Pulmonary artery endothelial cell (primary cell): Measurements from ENCODE around the gene FCGR1A. TPM values are rescaled to one million over a fixed set of nuclear protein-coding genes. Genes with fewer than 3 reads are reported as not detected.
"Not testable (repeated sequence)": the region's sequence is repeated elsewhere in the genome, so short reads cannot be mapped to it uniquely, and the experiment has no call there.

Source experiments
- DNase-seq: peaks from one replicate; pipeline ENCODE4 v3.0.0-alpha.2; 2011; ENCODE audit warnings: low read depth, low spot score
- total RNA-seq: library from RNA; depleted of rRNA; stranded (reverse); fragments of >200 nt; gene quantifications from 2 replicates; pipeline ENCODE4 v1.2.3, GENCODE V29; 2014

FCGR1A gene
- not detected in 2 replicates for total RNA-seq

- not testable (repeated sequence) for DNase-seq
Observed at GRCh38 chr1:149782600-149782999, at the start of gene FCGR1A. Gene FCGR1A (plus strand): TSS chr1:149782694. CDS start chr1:149782744, 50 bp downstream.

DNA sequence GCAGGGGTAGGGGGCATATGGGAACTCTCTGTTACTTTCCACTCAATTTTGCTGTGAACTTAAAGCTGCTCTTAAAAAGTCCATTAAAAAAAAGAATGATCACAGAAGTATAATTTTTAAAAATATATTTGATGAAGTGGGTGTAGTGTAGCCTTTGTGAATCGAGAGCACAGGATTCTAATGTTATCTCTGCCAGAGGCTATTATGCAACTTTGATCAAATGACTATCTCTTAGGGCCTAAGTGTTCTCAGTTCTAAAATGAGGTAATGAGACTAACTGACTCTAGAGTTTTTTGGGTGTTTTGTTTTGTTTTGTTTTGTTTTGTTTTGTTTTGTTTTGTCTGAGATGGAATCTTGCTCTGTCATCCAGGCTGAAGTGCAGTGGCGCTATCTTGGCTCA is 49.7 kb upstream of the FCGR1A start:
- not testable (repeated sequence) for DNase-seq

DNA sequence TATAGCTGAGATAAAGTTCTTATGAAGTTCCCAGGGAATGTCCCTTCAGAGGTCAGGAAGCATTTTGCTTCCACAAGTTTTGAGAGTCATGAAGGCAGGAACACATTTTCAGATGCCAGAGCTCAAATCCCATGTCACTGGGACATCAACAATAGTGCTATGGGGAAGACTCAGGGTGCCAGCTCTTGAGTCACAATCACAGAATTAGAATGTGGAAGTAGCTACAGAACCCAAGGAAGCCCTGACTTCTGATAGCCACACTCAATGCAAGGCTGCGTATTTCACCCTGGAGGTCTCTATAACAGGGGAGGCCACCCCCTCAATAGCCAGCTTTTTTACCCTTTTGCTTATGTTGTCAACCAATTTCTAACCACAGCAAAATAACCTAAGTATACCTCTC is 47.8 kb upstream of the FCGR1A start:
- DNase-seq: not testable (repeated sequence)

- DNase-seq: not testable (repeated sequence)
Observed at GRCh38 chr1:149740148-149740581, 42.3 kb upstream of the FCGR1A start.

DNA sequence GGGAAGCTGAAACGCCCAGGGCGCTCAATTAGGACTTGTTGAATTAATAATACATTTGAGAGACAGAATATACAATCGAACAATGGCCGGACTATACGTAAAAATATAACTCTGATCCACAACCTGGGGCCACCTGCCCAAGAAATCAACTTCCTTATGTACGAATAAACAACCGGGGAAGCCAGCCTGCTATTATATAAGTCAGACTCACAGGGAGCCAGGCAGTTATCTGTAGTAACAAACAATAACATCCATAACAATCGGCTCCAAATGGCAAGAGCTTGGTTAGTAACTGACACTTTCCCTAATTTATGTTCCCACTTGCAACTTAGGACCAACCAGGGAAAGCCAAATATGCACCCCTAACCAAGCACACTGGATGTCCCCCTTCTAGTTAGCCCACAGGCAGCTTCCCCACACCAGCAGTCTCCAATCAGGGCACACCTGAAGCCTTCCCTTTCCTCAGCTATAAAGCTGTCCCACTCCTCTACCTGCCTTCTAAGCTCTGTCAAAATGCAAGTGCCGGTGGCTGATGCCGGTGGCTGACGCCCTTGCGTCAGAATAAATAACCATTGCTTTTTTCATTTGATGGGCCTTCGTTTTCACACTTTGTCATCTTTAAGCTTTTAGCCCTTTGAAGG is 41.8 kb upstream of the FCGR1A start:
- DNase-seq: not testable (repeated sequence)

DNA sequence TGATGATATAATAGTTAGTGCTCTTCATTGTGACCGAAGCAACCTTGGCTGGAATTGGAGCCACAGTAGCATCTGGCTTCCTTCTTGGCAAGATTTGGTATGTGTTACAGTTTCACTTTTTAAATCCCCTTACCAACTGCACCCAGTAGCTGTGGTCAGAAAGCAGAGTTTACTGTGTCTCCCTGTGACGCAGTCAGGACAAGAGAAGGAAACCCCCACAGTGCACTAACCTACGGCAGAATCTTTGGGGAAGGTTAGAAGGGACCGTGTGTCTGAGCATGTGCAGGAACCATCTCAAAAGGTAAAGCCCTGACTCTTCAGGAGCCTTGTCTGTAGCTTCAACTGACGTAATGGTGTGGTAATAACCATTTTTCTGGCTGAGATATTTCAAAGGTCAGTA is 40.6 kb upstream of the FCGR1A start:
- not testable (repeated sequence) for DNase-seq

DNA sequence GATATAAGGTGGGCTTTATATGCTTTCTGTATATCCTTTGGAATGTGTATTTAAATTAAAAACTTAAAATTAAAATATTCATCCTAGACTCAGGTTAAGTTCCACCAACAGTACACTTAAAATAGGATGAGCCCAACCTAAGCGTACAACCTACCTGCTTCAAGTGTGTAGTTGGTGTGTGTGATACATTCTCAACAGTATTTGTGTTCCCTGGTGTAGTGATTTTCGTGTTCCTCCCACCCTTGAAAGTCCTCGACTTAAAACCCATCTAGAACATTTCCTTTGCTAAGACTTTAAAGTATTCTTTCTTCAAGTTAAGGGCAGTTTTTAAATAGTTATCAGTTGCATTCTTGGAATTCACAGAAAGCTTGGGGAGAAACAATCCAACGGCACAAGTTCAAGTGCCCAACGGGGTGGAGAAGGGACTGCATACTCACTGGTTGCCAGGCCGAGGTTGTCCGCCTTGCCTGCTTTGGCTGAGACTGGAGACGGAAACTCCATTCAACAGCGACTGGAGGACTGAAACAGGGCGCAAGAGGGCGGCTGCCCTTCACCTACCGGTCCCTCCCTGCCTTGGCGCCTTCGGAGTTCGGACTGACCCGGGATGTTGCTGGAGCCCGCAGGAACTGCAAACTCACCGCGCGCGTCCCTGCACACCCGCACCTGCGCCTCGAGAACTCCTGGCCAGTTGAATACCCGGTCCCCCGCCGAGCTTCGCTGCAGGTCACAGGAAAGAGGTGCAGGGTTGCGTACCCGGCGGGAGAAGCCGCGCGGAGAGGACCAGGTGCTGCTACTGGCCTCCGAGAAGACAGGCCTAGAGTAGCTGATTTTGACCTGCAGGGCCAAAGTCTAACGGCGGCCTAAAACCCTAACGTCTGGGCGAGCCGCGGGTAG is 35.8 kb upstream of the FCGR1A start:
- not testable (repeated sequence) for DNase-seq

DNA sequence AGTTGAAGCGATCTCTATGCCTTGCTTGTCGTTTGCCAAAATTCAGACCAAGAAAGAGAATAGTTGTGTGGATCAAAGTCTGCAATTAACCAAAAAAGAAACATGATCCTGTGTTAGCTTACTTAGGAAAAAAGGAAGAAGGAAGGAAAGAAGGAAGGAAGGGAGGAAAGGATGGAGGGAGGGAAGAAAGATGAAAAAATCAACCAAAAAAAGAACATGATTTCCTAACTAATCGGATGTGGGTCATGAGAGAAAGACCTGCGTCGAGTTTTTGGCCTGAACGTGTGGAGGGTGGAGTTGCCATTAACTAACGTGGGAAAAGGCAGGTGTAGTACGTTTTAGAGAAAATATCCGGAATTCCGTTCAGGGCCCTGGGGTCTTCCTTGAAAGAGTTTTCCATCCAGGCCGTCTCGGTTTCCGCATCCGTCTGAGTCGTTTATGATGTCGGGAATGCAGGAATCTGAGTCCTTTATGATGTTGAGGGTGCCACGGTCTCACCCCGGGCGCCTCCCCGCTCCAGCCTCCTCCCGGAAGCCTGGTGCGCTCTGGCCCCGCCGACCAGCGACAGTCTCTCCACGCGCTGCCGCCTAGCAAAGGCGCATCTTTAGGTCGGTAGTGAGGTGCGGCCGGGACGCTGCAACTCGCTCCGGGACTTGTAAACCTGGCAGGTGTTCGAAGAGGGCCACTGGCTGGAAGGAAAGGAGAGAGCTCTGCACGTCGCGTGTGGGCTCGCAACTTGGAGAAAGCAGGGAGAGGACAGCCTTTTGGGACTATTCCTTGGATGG is 34.9 kb upstream of the FCGR1A start:
- not testable (repeated sequence) for DNase-seq

DNA sequence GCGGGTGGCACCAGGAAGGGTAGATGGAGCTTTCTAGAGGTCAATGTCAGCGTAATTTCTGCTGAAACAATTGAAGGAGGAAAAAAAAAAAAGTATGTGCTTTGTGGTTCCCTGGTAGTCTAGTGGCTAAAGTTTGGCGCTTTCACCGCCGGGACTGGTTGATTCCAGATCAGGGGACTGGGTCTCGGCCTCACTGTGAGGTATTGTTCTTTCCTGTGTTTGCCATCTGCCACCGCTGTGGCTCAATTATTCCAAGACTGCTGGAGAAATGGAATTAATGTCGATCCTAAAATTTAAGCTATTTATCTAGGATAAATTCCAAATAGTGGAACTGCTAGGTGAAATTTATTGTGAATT is 34.4 kb upstream of the FCGR1A start:
- DNase-seq: not testable (repeated sequence)

DNA sequence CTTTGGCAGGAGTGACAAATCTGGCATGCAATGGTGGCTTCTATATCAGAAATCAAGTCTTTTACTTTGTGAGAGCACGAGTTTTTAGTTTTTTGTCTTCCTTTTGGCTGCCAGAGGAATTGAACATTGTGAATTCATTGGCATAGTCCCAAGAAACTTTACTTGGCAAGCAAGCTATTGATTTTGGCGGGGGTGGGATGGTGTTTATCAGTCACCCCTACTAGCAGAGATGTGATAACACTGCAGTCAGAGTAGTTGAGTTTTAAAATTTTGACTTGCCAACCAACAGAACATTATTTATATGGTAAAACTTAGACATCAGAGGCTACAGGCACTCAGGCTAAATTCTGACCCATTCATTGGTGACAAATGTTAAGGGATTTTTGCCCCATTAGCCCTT is 31.9 kb upstream of the FCGR1A start:
- DNase-seq: not testable (repeated sequence)

- not testable (repeated sequence) for DNase-seq
Observed at GRCh38 chr1:149752186-149752585, 30.3 kb upstream of the FCGR1A start.

DNA sequence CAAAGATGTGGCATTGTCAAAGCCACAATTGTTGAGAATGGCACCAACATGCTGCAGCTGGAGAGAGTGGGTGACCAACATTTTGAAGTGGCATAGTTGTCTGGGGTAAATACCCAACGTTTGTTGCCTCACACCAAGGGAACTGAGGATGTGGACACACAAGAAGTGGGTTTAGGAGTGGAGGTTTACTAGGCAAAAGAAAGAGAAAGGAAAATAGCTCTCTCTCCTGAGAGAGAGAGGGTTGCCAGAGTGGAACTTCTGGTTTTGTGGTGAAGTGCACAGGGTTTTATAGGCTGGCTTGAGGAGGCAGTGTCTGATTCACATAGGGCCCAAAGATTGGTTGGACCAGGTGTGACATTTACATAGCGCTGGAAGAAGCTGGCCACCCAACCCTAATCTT is 29.0 kb upstream of the FCGR1A start:
- DNase-seq: not testable (repeated sequence)

DNA sequence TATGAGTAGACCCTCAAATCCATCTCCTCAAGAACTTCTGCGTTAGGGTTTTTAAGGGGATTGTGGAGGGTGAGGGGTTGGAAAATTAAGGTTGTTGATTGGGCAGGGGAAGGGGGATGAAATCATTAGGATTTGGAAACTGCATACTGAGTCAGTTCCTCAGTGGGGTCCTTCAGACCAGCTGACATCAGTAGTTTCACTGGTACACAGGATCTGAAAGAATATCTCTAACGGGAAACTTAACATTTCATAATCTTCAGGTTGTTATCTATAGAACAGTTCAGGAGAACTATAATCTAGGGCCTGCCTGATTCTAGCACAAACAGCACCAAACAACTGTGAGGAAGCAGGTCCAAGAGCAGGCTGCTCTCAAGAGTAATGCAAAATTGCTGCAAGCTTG is 27.2 kb upstream of the FCGR1A start:
- DNase-seq: not testable (repeated sequence)

DNA sequence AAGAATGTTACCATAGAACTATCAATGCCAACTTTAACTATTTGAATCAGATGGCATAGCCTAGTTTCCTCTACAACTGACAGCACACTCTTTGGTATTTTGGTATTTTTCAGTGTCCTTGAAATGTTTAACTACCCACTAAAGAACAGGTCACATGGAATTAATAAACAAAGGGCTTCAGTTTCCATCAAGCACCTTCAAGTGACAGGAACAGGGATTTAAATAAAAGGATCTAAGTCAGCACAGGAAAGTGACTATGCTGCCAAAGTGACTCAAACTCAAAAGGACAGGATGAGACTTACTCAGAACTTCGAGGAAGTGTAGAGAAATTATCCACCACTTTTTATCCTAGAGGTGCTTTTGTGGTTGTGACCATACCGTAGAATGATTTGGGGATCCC is 20.2 kb upstream of the FCGR1A start:
- not testable (repeated sequence) for DNase-seq

GRCh38 chr1:149764087-149764800 is 18.2 kb upstream of the FCGR1A start:
- not testable (repeated sequence) for DNase-seq

GRCh38 chr1:149766241-149766640 is 16.3 kb upstream of the FCGR1A start:
- DNase-seq: not testable (repeated sequence)

- DNase-seq: not testable (repeated sequence)
Observed at GRCh38 chr1:149769216-149769615, 13.3 kb upstream of the FCGR1A start.

GRCh38 chr1:149770661-149771060 is 11.8 kb upstream of the FCGR1A start:
- not testable (repeated sequence) for DNase-seq

DNA sequence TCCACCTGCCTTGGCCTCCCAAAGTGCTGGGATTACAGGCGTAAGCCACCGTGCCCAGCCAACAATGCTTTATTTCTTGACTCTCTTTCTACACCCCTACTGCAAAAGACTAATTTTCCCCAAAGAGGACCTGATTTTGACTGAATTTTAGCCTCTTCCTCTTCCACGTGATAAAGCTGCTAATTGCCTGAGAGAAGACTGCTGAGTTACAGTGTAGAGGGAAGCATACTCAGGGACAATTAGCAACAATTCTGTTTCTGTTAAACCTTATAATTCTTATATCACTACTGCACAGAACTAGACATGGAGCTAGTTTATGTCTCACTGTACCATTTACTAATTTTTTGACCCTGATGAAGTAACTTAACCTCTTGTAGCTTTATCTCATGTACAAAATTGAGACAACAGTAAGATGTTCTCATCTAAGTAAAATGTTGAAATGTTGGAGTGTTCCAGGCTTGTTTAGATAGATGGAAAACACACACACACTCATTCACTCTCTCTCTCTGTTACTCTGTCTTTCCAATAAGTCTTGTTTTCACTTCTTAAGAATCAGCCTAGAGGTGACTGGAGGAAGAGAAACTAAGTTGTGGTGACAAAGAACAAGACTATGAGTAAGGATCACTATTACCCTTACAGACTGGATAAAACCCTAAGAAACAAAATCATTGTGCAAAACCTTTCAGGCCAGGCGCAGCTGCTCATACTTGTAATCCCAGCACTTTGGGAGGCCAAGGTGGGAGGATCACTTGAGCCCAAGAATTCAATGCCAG is 10.7 kb upstream of the FCGR1A start:
- DNase-seq: not testable (repeated sequence)

GRCh38 chr1:149775510-149776147 is 6.9 kb upstream of the FCGR1A start:
- DNase-seq: not testable (repeated sequence)
